Measurements from ENCODE around the gene PLEK2.

DNA sequence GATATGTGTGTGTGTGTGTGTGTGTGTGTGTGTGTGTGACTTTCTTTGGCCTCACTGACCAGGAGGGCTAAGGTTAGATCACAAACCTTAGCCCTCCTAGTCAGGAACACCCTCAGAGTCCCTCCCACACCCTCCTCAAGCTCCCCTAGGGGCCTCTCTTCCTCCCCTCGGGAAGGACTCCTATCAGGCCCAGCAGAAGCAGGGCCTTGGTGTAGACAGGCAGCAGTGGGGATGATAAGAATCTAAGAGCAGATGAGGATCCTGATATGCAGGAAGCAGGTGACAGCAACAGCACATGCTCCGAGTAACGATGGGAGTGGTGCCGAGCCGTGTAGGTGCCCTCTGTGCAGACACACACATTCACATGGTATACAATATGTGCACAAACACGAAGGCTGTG lies 20.7 kb downstream of the PLEK2 start:
- TF ChIP-seq, protein P1, sequence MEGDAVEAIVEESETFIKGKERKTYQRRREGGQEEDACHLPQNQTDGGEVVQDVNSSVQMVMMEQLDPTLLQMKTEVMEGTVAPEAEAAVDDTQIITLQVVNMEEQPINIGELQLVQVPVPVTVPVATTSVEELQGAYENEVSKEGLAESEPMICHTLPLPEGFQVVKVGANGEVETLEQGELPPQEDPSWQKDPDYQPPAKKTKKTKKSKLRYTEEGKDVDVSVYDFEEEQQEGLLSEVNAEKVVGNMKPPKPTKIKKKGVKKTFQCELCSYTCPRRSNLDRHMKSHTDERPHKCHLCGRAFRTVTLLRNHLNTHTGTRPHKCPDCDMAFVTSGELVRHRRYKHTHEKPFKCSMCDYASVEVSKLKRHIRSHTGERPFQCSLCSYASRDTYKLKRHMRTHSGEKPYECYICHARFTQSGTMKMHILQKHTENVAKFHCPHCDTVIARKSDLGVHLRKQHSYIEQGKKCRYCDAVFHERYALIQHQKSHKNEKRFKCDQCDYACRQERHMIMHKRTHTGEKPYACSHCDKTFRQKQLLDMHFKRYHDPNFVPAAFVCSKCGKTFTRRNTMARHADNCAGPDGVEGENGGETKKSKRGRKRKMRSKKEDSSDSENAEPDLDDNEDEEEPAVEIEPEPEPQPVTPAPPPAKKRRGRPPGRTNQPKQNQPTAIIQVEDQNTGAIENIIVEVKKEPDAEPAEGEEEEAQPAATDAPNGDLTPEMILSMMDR (conservative IDR thresholded peaks at IDR 0.05 in 1 of 2, IDR thresholded peaks at IDR 0.05 in 1 of 2; ENCODE audit: low read depth in 1 of 2, low read length in 2 of 2): no peak
- TF ChIP-seq EZH2 (IDR thresholded peaks at IDR 0.05; ENCODE audit: low read length, missing control alignments): no peak

All from fibroblast of lung (primary cell).